HG03520 (cell line): ENCODE data around the gene CHAC1.
"Not testable (repeated sequence)": the region's sequence is repeated elsewhere in the genome, so short reads cannot be mapped to it uniquely, and the experiment has no call there.

Experiments
- ATAC-seq: cut with Tn5 transposase; IDR thresholded peaks from one replicate; pipeline ENCODE4 v1.9.1; 2021; ENCODE audit warnings: mild to moderate bottlenecking, moderate library complexity; ENCODE audit not compliant: unreplicated experiment

The CHAC1 gene

GRCh38 chr15:40955930-40956540, 2.8 kb downstream of the CHAC1 start:
- no peak for ATAC-seq

GRCh38 chr15:40956541-40956982, 3.3 kb downstream of the CHAC1 start:
- no peak for ATAC-seq

DNA sequence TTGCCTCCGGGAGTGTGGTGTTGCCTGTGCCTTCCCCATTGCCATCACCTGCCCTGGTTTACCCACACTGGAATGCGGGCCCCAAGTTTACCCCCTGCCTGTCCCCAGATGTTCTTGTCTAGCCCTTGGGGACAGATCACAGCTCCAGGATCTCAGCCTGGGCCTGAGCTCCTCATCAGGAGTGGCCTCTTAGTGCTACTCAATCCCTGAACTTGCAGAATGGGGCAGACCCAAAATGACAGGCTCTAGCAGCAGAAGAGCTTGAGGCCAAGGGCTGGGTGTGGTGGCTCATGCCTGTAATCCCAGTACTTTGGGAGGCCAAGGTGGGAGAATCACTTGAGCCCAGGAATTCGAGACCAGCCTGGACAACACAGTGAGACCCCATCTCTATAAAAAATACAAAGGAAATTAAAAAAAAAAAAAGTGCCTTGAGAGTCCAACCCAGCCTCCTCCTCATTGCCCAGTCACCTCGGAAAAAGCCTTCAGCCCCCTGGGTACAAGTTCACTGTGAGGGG, 3.8 kb downstream of the CHAC1 start:
- ATAC-seq: no peak

DNA sequence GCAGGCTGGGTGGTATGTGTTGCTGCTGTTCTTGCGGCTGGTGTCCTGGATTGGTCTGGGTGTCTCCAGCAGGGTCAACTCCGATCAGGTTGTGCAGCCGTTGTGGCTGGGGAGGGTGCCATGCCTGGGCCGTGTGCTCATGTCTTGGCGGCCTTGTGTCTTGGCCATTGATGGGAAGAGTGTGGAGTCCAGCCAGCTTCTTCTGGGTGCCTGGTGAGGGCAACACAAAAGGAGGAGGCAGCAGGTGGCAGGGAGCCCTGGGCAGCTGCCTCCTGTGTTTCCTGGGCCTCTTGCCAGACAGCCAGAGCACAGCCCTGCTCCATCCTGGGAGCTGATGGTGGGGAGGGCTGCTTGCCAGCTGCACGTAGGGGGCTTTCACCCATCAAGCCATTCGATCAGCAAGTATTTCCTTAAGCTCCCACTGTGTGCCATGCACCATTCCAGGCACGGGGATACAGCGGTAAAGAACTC, 4.3 kb downstream of the CHAC1 start:
- no peak for ATAC-seq

DNA sequence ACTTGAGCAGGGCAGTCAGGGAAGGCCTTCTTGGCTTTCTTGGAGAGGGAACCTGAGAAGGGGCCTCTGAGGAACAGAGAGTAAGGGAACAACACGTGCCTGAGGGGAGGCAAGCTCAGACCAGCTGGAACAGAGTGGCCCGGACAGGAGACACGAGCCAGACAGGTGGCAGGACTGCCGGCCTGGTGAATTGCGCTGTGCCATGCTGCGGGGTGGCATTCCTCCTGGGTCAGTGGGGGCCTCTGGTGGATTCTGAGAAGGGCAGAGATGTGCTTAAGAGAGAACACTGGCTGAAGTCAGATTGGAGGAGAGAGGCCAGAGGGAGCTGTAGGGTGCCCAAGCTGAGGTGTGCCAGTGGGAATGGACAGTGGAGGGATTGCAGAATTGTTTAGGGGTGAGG, 4.9 kb downstream of the CHAC1 start:
- ATAC-seq: no peak

- no peak for ATAC-seq
Measured at GRCh38 chr15:40958723-40959122, 5.5 kb downstream of the CHAC1 start.

DNA sequence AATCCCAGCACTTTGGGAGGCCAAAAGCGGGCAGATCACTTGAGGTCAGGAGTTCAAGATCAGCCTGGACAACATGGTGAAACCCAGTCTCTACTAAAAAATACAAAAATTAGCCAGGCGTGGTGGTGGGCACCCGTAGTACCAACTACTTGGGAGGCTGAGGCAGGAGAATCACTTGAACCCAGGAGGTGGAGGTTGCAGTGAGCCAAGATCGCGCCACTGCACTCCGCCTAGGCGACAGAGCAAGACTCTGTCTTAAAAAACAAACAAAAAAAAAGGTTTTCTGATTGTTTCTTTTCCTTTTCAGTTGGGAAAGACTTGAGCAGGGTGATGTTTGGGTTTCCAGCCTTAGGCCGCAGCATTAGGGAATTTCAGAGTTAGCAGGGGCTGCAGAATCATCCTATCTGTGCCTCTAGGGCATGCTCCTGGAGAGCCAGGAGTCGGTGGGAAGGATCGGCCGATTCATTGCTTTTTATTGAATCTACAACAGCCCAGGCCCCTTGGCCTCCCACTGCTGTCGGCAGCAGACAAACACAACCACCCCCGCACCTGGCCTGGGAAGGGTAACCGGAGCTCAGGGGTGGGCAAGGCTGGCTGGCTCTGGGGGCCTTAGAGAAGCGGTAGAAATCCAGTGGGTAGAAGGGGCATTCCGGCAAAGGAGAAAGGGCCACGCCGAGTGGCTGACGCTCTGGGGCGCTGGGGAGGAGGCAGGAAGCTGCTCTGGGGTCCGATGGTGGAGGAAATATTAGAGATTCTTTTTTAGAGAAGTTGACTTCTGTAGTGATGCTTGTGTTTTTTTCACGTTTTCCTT, 6.3 kb downstream of the CHAC1 start:
- no peak for ATAC-seq

DNA sequence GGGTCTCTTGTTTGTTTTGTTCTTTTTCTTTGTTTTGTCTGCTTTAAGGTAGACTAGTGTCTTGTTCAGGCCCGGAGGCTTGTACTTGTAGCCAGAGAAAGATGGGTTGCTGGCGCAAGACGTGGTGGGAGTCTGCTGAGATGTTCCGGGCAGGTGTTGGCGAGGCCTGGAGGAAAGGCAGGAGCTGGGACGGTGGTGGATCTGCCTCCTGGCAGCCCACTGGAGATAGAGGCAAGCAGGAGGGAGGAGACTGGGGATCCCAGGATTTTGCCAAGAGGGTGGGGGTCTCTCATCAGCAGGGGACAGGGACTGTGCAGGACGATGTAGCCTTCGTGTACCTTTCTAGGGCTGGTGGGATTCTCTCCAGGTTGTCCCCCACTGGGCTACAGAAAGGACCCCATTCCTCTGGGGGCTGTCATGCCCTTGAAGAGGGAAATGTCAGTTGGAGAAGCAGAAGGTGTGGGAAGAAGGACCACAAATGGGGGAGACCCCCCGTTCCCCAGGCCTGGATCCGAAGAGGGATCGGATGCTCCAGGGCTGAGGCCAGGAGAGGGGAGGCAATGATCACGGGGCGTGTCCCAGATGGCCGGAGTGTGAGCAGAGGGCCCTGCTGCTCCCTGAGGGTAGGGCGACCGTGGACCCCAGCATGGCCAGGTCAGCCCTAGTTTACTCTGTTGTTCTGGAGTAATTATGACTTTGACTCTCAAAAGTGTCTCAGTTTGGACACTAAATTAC, 7.0 kb downstream of the CHAC1 start:
- ATAC-seq: no peak

GRCh38 chr15:40960925-40961324, 7.7 kb downstream of the CHAC1 start:
- ATAC-seq: no peak

DNA sequence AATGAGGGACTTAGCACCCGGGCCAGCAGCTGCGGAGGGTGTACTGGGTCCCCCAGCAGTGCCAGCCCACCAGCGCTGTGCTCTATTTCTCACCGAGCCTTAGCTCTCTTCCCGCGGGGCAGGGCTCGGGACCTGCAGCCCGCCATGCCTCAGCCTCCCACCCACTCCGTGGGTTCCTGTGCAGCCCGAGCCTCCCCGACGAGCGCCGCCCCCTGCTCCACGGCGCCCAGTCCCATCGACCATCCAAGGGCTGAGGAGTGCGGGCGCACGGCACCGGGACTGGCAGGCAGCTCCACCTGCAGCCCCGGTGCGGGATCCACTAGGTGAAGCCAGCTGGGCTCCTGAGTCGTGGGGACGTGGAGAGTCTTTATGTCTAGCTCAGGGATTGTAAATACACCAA, 8.5 kb downstream of the CHAC1 start:
- not testable (repeated sequence) for ATAC-seq

- not testable (repeated sequence) for ATAC-seq
Measured at GRCh38 chr15:40962317-40962716, 9.0 kb downstream of the CHAC1 start.

GRCh38 chr15:40963201-40963600, 9.9 kb downstream of the CHAC1 start:
- ATAC-seq: no peak

DNA sequence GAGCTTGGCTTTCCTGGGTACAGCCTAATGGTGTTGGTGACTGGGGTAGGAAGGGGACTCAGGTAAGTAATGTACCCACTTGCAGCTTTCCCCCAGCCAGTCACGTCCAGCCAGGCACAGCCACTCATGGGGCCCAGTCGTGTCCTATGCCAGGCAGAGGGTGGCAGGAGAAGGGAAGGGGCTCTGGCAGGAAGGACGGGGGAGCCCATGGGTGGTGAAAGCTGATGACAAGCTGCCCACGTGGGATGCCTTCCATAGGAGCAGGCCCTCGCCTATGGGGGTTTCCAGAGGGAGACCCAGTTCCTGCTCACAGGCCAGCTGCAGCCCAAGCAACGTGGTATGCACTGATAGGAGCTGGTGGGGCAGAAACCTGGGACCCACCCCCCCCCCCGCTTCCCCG, 10.7 kb downstream of the CHAC1 start:
- no peak for ATAC-seq

DNA sequence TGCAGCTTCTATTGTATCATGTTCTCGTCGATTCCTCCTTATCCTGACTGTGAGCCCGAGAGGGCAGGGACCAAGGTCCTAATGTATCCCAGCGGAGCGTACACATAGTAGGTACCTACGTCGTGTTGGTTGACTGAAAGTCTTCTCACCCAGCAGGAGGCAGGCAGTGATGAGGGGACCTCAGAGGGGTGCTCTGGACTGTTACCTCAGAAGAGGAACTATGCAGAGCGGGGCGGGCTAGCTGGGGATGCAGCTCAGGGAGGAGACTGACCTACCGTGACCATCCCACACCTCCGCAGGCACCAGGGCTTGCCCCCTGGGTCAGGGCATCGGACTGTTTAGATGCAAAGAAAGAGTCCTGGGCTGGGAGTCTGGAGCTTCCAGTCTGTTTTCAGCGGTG, 11.4 kb downstream of the CHAC1 start:
- no peak for ATAC-seq

DNA sequence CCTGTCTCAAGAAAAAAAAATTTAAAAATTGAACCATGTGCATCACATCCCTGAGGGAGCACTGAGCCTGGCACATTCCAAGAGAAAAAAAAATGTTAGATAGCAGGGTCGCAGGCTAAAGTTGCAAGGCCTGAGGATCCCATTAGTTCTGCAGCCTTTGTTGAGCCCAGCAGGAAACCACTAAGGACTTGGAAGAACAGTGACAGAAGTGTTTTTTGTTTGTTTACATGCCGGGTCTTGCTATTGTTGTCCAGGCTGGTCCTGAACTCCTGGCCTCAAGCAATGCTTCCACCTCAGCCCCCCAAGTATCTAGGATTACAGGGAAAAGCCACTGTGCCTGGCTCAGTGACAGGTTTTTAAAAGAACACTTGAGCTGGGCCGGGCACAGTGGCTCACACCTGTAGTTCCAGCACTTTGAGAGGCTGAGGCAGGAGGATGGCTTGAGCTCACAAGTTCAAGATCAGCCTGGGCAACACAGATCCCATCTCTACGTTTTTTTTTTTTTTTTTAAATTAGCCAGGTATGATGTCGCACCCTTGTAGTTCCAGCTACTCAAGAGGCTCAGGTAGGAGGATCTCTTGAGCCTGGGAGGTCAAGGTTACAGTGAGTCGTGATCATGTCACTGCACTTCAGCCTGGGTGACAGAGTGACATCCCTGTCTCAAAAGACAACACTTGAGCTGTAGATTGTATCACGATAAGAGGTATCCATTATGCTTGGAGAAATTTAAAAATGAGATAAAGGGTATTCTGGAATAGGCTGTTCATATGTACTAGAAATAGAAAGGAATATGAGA, 15.2 kb downstream of the CHAC1 start:
- no peak for ATAC-seq

DNA sequence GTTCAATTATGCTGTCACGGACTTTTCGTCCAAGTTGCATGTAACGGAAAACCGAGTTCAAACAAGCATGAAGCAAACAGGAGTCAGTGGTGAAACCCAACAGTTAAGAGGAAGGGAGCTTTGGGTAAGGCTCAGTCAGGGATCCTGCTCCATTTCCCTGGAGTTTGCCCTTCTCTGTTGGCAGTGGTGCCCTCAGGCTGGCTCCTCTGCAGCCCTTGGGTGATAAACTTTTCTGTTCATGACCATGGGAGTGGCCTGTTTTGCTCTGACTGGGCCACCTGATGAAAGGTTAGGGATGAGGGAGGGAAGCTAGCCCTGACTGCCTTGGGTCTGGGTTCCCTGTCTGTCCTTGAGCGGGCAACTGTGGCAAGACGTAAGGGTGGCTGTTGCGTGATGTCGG, 16.1 kb downstream of the CHAC1 start:
- ATAC-seq: no peak

GRCh38 chr15:40974879-40975278, 21.6 kb downstream of the CHAC1 start:
- no peak for ATAC-seq

DNA sequence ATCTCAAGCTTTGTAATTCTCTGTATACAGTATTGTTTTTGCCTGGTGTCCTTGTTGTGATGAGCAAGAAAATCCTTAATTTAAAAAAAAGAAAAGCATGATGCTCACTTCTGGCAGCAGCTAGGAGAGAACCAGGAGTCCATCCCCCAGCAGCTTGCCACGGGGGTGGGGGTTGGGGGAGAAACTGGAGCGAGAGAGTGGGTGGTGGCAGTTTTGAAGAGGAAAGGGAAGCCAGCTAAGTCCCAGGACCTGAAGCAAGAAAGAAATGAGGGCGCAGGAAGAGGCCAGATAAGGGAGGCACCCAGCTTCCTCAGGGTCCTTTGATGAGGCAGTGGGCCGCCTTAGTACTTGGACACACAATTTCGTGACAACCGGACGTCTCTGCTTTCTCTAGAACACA, 23.5 kb downstream of the CHAC1 start:
- no peak for ATAC-seq

DNA sequence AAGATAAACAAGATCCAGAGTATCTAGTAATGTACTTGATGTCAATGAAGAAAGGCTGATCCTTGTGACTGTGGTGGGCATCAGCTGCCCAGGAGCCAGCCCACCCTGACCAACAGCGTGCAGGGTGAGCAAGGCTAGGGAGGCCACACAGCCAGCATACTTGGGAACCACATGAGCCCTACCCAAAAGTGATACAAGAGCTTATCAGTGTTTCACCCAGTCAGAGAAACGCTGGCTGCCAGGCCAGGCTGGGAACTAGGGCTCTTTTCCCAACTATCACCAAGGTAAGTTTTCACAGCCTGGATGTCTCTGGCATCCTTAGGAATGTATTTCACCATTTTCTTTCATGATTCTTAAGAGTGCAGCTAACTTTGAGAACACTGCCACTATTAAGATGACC, 24.9 kb downstream of the CHAC1 start:
- ATAC-seq: no peak

GRCh38 chr15:40978562-40978961, 25.3 kb downstream of the CHAC1 start:
- no peak for ATAC-seq

- no peak for ATAC-seq
Measured at GRCh38 chr15:40981186-40981585, 27.9 kb downstream of the CHAC1 start.
